ENCODE data around the gene NTSR1.

DNA sequence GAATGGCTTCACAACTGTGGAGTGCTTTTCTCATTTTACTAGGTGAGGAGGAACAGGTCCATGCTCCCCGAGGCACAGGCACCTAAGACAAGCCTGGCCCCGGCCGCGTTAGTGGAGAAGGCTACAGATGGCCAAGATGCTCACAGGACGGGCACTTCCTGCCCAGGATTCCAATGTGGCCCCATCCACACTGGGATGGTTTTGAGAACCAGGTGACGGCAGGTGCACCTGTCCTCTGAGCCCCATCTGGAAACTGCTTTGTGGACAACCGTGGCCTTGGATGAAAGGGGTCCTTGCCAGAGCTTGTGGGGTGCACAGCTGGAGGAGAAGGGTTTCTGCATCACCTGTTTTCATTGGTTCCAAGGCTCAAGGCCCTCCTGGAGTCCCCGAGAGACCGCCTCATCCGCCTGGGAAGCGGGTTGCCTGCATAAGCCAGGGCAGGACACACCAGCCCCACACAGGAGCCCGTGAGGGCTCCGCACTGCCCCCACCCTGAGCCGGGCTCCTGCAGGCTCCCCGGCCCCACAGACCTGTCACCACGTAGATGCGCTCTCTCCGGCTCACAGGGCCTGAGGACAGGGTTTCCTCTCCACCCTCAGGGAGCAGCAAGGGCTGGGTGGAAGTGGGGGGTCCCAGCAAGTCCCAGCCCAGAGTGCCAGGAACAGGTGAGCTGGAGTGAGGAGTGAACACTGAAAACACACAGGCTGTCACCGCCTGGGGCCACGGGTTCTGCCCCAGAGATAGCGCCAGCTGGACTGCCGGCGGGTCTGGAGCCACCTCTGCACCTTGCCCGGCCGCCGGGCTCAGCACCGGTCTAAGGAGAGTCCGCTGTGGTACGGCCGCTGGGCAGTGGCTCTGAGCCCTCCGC, 18.3 kb downstream of the NTSR1 start:
- TF ChIP-seq SUZ12 (IDR thresholded peaks at IDR 0.05; ENCODE audit: extremely low read depth, insufficient read depth, insufficient read length) (no peak), ZNF274 (IDR thresholded peaks at IDR 0.05; ENCODE audit: low read depth, low read length) (no peak)

All from NT2/D1 (cell line).